ENCODE results near the gene ITGB2.

DNA sequence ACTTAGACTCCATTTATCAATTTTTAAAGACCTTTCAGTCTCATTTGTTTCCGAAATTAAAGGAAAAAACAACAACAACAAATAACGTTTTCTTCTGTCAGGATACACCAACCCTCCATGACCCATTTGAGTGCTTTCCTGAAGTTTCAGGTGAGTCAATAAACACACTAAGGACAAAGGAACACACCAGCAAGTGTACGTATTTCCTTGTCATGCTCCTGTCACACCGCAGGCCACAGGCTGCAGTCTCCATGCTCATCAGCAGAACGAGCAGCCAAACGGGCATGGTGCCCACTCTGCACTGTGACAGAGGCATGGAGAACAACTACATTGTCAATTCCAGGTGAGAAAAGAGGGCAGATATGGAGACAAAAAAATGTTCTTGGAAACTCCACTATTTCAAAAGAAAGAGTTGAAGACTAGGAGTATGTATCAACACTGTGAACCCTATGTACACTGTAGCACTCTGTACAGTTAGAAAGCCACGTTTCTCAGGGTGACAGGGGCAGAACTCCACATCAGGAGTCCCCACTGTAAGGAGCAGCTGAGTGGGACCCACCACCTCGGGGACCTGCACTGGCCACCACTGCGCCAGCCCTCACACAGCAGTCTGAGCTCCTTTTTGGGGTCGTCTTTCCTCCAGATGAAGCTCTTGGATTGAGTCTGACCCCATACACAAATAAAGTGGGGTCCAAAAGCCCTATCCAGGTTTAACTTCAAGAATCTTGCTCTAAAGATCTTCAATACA, 49.8 kb downstream of the ITGB2 start:
- TF ChIP-seq, protein P1, sequence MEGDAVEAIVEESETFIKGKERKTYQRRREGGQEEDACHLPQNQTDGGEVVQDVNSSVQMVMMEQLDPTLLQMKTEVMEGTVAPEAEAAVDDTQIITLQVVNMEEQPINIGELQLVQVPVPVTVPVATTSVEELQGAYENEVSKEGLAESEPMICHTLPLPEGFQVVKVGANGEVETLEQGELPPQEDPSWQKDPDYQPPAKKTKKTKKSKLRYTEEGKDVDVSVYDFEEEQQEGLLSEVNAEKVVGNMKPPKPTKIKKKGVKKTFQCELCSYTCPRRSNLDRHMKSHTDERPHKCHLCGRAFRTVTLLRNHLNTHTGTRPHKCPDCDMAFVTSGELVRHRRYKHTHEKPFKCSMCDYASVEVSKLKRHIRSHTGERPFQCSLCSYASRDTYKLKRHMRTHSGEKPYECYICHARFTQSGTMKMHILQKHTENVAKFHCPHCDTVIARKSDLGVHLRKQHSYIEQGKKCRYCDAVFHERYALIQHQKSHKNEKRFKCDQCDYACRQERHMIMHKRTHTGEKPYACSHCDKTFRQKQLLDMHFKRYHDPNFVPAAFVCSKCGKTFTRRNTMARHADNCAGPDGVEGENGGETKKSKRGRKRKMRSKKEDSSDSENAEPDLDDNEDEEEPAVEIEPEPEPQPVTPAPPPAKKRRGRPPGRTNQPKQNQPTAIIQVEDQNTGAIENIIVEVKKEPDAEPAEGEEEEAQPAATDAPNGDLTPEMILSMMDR (conservative IDR thresholded peaks at IDR 0.05; ENCODE audit: low read depth, low read length) = no peak
- no peak for TF ChIP-seq EZH2phosphoT487 (IDR thresholded peaks at IDR 0.05; ENCODE audit: borderline replicate concordance, low read length)
